Measurements from ENCODE around the gene ADGRB2.

ADGRB2 gene

DNA sequence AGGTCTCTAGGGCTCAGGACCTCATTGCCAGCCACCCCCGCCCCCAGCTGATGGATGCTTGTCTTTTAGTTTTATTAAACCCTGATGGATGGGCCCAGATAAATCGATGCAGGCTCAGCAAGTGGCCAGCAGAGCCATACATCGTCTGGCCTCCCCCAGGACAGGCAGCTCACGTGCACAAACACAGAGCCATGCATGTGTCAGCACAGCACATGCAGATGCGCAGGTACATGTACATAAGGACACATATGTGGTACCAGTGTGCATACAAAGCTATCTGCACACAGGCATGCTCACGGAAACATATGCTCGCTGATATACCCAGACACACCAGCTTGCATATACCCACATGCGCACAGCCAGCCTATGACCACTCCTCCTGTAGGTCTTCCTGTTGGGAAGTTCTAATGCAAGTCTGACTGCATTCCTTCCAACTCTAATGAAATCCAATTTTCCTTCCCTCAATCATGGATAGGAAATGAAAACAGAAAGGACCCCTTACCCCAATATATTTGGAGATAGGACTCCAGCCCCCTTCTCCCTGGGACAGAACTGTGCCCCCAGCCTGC lies 61.2 kb downstream of the ADGRB2 start:
- DNase-seq (ENCODE audit: low spot score): no peak

- DNase-seq (ENCODE audit: low spot score): peak; percentile 86
These were observed 62.9 kb downstream of the ADGRB2 start for GRCh38 chr1:31701091-31701736.

DNA sequence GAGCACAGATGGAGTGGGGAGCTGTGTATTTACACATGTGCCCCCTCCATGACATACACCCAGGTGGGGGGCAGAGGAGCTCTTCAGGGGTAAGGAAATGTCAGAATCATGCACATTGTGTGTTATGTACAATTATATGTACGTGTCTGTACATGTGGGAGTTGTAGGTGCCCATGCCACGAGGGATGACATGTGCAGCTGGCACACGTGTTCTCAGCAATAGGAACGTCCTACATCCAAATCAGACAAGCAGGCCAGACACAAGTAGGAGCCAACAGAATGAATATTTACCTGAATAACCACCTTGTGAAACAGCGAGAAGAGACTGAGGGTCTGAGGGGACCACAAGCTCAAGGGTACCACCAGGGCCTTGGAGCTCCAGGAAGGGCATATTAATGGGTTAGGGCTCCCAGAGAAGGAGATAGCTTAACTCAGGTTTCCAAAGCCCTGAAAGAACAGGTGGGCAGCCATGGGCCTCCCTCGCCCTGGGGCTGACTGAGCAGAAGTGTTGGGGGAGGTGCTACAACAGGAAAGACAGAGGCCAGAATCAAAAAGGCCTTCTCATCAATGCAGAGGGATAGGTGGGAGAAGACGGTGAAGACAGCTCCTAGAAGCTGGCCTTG lies 63.6 kb downstream of the ADGRB2 start:
- no peak for DNase-seq (ENCODE audit: low spot score)

DNA sequence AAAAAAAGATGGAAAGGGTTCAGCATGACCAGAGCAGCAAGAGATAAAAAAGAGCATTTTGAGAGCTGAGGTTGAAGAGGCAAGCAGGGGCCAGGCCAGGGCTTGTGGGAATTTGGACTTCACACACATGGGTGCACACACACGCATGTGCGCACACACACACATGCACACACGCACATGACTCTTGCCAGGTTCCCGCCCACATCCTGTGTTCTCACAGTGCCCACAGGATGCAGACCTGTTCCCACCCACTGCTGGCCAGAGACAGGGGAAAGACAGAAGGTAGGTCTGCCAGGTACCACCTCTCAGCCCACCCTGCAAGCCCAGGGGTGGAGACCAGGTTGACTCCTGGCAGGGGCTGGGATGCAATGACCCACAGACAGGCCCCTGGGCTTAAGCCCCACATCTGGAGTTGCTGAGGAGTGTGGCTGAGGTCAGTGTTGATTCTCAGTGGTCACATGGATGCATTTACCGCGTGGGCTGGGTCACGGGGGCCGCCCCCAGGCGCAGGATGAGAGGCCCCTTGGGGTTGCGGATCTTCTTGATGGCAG lies 64.7 kb downstream of the ADGRB2 start:
- DNase-seq (ENCODE audit: low spot score): no peak

- no peak for DNase-seq (ENCODE audit: low spot score)
These were observed 66.7 kb downstream of the ADGRB2 start for GRCh38 chr1:31697369-31697984.

DNA sequence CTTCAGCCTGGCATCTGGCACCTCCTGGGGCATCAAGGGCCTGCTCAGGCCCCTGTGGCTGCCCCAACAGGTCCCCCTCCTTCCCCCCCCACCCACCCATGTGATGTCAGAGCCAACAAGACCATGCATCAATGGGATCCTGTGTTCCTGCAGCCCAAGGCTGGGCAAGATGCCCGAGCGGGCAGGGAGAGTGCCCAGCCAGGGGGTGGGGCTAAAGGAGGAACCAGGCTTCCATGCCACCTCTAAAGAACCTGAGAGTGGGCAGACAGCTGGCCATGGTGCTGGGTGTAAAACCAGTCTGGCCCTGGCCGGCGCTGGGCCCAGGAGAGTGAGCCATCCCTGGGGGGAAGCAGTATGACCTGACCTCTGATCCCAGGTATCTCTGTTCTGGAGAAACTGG lies 67.9 kb downstream of the ADGRB2 start:
- DNase-seq (ENCODE audit: low spot score): no peak

- DNase-seq (ENCODE audit: low spot score): no peak
These were observed 68.8 kb downstream of the ADGRB2 start for GRCh38 chr1:31695327-31695726.

DNA sequence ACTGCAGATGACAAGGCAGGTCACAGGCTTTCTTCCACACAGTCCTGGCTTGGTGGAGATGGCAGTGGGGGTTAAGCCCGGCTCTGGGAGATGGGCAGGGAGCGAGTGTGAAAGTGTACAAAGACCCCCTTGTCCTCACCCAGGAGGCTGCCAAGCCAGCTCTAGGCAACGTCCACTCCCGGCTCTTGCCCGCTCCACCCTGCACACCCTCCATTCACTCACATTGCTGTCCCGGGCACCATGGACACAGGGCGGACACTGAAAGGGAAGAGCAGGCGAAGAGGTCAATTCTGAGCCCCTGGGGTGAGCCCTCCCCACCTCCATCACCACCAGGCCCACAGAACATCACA lies 69.2 kb downstream of the ADGRB2 start:
- DNase-seq (ENCODE audit: low spot score): no peak

GRCh38 chr1:31694069-31694963 lies 69.8 kb downstream of the ADGRB2 start:
- no peak for DNase-seq (ENCODE audit: low spot score)

GRCh38 chr1:31693231-31693630 lies 70.9 kb downstream of the ADGRB2 start:
- no peak for DNase-seq (ENCODE audit: low spot score)

DNA sequence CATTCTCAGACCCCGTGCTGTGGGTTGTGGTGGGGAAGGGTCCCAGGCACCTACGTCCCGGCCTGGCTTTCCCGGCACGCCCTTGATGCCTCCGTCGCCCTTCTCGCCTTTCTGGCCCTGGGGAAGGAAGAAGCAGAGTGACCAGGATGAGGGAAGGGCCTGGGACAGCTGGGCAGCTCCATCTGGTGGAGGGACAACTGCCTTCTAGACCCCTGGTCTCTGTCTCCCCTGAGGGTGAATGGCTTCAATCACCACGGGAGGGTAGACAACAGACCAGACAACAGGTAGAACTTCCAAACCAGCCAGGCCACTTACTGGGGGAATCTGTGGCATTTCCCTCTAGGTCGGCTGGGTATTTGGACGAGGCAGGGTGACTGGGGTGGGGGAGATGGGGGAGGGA lies 72.2 kb downstream of the ADGRB2 start:
- DNase-seq (ENCODE audit: low spot score): no peak

GRCh38 chr1:31691446-31691845 lies 72.7 kb downstream of the ADGRB2 start:
- DNase-seq (ENCODE audit: low spot score): no peak

- no peak for DNase-seq (ENCODE audit: low spot score)
These were observed 73.2 kb downstream of the ADGRB2 start for GRCh38 chr1:31690921-31691320.

DNA sequence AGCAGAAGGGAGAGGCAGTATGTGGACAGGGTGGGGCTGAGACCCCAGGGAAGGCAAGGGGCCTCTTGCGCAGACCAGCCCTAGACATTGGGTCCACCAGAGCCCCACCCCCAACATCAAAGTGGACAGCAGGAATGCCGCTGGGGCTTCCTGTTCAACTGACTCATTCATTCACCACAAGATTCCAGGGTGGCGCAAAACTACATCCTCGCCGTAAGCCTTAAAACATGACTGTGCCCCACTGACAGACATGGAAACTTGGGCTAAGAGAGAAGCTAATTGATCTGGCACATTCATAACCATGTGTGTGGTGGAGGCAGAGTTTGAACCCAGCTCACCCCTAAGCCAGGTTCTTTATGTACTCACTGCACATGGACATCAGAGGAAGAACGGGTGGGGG lies 74.3 kb downstream of the ADGRB2 start:
- DNase-seq (ENCODE audit: low spot score): no peak

DNA sequence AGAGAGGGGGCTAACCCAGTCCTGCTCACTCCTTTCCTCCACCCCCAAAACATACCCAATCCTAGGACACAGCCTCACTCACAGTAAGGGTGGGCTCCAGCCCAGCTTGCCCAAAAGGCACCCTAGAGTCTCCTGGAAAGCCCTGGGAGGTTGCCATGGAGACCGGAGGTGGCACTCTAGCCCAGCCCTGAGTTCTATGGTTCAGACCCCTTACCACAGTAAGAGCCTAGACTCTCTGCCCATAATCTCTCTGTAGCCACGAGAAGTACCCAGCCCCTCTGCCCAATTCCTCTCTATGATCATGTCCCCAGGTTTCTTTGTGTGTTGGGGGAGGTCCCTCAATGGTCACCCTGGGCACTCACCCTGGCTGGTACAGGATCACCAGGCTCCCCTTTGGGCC lies 74.8 kb downstream of the ADGRB2 start:
- no peak for DNase-seq (ENCODE audit: low spot score)

GRCh38 chr1:31688233-31688918 lies 75.8 kb downstream of the ADGRB2 start:
- no peak for DNase-seq (ENCODE audit: low spot score)

DNA sequence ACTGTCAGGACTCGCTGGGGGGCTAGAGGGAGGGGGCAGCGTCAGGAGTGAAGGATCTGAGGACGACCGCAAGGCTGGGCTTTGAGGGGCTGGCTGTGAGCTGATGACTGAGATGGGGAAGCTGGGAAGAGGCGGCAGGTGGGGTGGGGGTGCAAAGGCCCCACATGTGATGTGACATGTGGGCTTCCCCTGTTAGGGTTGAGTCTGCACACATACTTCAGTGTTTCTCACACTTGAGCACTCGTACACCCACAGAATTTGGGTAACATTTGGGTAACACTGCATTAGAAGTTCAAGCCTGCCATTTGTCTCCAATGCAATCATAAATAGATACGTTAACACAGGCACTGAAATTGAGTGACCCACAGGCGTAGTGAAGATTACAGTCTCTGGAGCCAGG lies 76.5 kb downstream of the ADGRB2 start:
- DNase-seq (ENCODE audit: low spot score): no peak

DNA sequence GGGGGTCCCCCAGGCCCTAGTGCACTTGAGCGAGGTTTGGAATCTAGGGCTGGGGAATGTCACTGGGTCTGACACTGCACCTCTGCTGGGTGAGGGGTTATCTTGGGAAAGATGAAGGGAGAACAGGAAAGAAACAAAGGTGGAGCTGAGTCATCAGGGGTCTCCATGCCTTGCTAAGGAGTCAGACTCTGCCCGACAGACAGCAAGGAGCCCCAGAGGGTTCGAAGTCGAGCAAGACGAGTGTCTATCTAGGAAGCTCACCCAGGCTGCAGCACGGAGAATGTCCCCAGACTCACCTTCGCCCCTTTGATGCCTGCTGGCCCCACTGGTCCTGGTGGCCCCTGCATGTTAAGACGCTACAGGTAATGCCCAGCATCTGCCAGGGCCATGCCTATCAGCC lies 78.3 kb downstream of the ADGRB2 start:
- DNase-seq (ENCODE audit: low spot score): no peak

DNA sequence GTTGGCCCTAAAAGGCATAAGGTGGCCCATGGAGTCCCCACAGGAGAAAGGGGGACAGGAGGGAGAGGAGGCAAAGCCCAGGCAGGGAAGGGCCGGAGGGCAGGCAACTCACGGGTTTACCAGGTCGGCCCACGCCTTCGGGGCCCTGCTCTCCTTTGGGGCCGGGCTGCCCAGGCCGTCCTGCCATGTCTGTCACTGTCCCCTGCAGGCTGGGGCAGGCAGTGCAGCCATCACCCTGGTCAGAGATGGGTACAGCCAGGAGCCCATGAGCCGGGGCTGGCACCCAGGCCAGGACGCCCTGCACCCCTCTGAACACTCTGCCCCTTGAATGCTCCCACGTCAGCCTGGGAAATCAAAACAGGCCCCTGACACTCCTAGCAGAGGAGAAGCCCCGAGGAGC lies 80.1 kb downstream of the ADGRB2 start:
- DNase-seq (ENCODE audit: low spot score): no peak

GRCh38 chr1:31681415-31681814 lies 82.7 kb downstream of the ADGRB2 start:
- DNase-seq (ENCODE audit: low spot score): no peak

GRCh38 chr1:31679676-31680230 lies 84.4 kb downstream of the ADGRB2 start:
- DNase-seq (ENCODE audit: low spot score): no peak
